Ovary (tissue), 9 donors: Measurements from ENCODE around the gene RANBP3. TPM values are rescaled to one million over a fixed set of nuclear protein-coding genes. Genes with fewer than 3 reads are reported as not detected.

Experiments
- DNase-seq, 5 donors: peaks; one replicate each; pipeline ENCODE4 v3.0.0-alpha.2; 2019 to 2020
- H3K27ac ChIP-seq, 2 donors: fragments of 200-600 bp; one replicate each; pipeline versions ENCODE4 v1.5.1 to v1.8.0; 2019 to 2022
- H3K27me3 ChIP-seq: fragments of 200-600 bp; one replicate; pipeline ENCODE4 v1.8.0; 2022
- H3K36me3 ChIP-seq: fragments of 200-600 bp; sonication (generic); one replicate; pipeline ENCODE4 v1.5.1; 2019
- H3K4me1 ChIP-seq: one replicate; pipeline ENCODE4 v1.8.1; 2013; ENCODE audit warnings: mild to moderate bottlenecking, moderate library complexity; ENCODE audit not compliant: insufficient read depth
- H3K4me3 ChIP-seq: fragments of 200-600 bp; sonication (generic); one replicate; pipeline ENCODE4 v1.5.1; 2017
- H3K9me3 ChIP-seq, 2 donors: fragments of 200-600 bp in 1 of 2; sonication (generic) in 1 of 2; one replicate each; pipeline versions ENCODE4 v1.5.1 to v1.8.1; 2013 to 2019; ENCODE audit warnings: mild to moderate bottlenecking in 1 of 2, moderate library complexity in 1 of 2
- EP300 ChIP-seq: sonication (generic); formaldehyde crosslinking; IDR thresholded peaks from one replicate; pipeline ENCODE4 v1.6.1; 2017; ENCODE audit warnings: antibody characterized with exemption
- POLR2A ChIP-seq: fragments of 450-650 bp; IDR thresholded peaks from one replicate; pipeline ENCODE4 v1.6.1; 2017; ENCODE audit warnings: antibody characterized with exemption, mild to moderate bottlenecking, moderate library complexity
- WGBS, 3 donors: extraction: QIAGEN DNeasy Blood & Tissue Kit in 1 of 3; methylation state at CpG; one replicate each; pipeline versions ENCODE4 v1.1.5 to v1.1.7; 2013 to 2017; 5-methylcytosine and 5-hydroxymethylcytosine counted together
- intact Hi-C, 4 donors: fragments of 100-400 bp; cut with DNase I; formaldehyde crosslinking; loops; one replicate each; pipeline versions ENCODE4 v1.11.0 to v1.15.1; 2022 to 2023
- polyA plus RNA-seq, 2 donors: library from polyadenylated mRNA; stranded (reverse); fragments of 200-250 nt in 1 of 2; fragments of 350-450 nt in 1 of 2; fragmentation: Illumina TruSeq in 1 of 2; extraction: RNeasy Lipid Tissue Mini Kit (QIAGEN cat#74804) in 1 of 2; gene quantifications; one replicate each; pipeline ENCODE4 v1.2.3, GENCODE V29; 2013 to 2014
- total RNA-seq, 7 donors: library from RNA; depleted of rRNA in 2 of 7; stranded (reverse); fragments of >200 nt in 2 of 7; fragmentation: NEBNext Ultra II Directional in 3 of 7; extraction: Animal tissue kit (Norgen Biotek cat#: 25700) in 3 of 7; gene quantifications; one replicate each; pipeline versions ENCODE4 v1.1.0 to v1.2.4, GENCODE V29; 2016 to 2023
- TF ChIP-seq, protein P1 (sequence below), 3 donors: fragments of 450-650 bp in 2 of 3; fragments of 200-600 bp in 1 of 3; IDR thresholded peaks; one replicate each; pipeline versions ENCODE4 v1.5.1 to v1.8.0; 2016 to 2022; ENCODE audit warnings: antibody characterized with exemption in 3 of 3, mild to moderate bottlenecking in 1 of 3
- donor health status: DM: no; HTN: no; CAD: no; lungs with moderate emphysema.
- donor health status: DM: no; HTN: no; CAD: no.
- donor health status: Bipolar disorder and iron deficiency.
- donor health status: DM: yes; HTN: yes; CAD: no.
- donor health status: DM: no; HTN: no; CAD: no.
- donor health status: DM: yes; HTN: yes; CAD: no.

Gene RANBP3
- total and polyA plus RNA-seq, 9 donors: 54.0 to 88.4 (median 67.9) TPM

DNA sequence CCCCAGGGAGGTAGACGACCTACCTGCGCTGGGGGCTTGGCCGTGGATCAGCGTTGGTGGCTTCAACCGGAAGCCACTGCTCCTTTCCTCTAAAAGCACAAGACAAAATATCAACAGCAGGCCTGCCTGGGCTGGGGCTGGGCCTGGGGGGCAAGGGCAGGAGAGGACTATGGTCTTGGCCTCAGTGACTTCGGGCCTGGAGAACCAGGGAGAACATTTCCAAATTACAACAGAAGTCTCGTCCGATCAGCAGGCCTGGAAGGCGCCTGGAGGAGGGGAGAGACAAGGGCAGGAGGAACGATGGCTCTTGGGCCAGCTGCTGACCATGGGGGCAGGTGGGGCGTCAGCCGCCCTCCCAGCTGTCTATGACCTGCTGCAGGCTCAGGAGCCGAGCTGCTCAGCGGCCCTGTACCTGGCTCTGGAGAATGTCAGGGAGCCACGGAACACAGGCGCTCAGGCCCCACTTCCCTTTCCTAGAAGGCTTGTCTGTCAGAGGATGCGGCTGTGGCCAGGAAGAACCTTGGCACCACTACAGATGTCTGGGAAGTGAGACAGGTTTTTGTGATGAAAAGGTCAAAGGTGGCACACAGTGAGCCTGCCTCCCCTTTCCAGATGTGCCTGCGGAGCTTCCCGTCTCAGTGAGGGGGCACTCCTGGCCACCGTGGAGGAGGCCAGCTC, 44.4 kb downstream of the RANBP3 start:
- H3K4me1 ChIP-seq: peaks cover 11% of the 10 kb centered on the region
- H3K9me3 ChIP-seq: no peaks in the 10 kb centered on the region
- no peak for DNase-seq
- H3K27me3 ChIP-seq: no peaks in the 10 kb centered on the region
- no peak overlapping the region for H3K27ac ChIP-seq
- WGBS, 3 donors: 75 to 86% (median 83%) methylated on average over 19 to 20 of the region's 20 CpGs
- no peak overlapping the region for H3K4me3 ChIP-seq
- TF ChIP-seq EP300 (no peak), POLR2A (no peak)
- TF ChIP-seq, protein P1, sequence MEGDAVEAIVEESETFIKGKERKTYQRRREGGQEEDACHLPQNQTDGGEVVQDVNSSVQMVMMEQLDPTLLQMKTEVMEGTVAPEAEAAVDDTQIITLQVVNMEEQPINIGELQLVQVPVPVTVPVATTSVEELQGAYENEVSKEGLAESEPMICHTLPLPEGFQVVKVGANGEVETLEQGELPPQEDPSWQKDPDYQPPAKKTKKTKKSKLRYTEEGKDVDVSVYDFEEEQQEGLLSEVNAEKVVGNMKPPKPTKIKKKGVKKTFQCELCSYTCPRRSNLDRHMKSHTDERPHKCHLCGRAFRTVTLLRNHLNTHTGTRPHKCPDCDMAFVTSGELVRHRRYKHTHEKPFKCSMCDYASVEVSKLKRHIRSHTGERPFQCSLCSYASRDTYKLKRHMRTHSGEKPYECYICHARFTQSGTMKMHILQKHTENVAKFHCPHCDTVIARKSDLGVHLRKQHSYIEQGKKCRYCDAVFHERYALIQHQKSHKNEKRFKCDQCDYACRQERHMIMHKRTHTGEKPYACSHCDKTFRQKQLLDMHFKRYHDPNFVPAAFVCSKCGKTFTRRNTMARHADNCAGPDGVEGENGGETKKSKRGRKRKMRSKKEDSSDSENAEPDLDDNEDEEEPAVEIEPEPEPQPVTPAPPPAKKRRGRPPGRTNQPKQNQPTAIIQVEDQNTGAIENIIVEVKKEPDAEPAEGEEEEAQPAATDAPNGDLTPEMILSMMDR (IDR thresholded peaks at IDR 0.05): no peak
- H3K36me3 ChIP-seq: no peaks in the 10 kb centered on the region
- intact Hi-C loops: no loop called here

DNA sequence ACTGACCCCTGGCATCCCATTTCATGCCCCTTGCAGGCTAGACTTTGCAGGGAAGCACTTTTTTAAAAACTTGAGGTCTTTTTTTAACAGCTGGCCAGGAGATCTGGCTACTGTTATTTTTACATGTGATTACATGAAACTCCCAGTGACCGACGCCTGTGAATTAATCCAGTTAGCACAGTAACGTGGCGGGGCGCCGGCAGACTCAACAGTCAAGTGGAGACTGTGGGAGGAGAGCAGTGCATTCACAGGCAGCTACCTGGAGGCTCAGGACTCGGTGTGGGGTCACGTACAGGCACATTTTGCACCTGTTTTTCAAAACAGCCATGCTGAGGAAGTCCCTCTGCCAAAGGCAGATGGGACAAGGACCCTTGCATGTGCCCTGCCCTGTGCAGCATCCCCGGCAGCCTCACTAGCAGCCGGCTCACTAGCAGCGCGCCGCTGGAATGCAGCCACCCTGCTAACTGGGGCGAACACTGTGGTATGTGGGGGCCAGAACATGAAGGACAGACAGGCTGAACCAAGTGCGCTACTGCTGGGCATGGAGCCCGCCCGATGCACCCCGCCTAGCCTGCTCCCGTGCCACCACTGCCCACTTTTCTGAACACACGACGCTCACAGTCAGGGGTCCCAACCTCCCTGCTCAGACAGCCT, 45.2 kb downstream of the RANBP3 start:
- H3K27me3 ChIP-seq: no peaks in the 10 kb centered on the region
- intact Hi-C loops: no loop called here

DNA sequence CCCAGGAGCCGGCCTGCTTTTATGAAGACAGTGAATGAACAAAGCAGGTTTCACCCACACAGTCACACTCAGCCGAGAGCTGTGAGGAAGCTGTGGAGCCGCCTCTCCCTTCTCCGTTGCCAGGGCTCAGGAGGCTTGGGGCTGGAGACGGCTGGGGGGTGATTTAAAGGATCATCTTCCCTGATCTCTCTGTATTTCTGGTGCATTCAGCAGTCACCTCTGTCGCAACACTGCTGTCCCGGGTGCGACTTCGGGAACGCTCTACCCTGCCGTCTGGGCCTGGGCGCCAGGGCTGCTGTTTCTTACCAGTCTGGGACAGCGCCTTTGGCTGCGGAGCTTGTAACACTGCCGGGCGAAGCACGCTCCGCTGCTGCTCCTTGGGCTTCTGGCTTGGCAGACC, 45.8 kb downstream of the RANBP3 start:
- intact Hi-C loops: no loop called here
- TF ChIP-seq, protein P1 (IDR thresholded peaks at IDR 0.05): no peak
- TF ChIP-seq POLR2A (no peak), EP300 (no peak)
- Histone ChIP-seq H3K36me3 (no peaks in the 10 kb centered on the region), H3K27ac (no peak overlapping the region), H3K4me3 (no peak overlapping the region), H3K9me3 (no peaks in the 10 kb centered on the region), H3K27me3 (no peaks in the 10 kb centered on the region), H3K4me1 (peaks cover 11% of the 10 kb centered on the region)
- 93 to 98% (median 97%) methylated on average over 18 of the region's 18 CpGs for WGBS, 3 donors
- no peak for DNase-seq

More for the DNA sequence above, 45.2 kb downstream of the RANBP3 start:
- H3K36me3 ChIP-seq: no peaks in the 10 kb centered on the region
- 94 to 95% (median 94%) methylated on average over 21 of the region's 21 CpGs for WGBS, 3 donors
- H3K4me3 ChIP-seq: no peak overlapping the region
- DNase-seq: no peak
- peaks cover 11% of the 10 kb centered on the region for H3K4me1 ChIP-seq
- TF ChIP-seq, protein P1 (IDR thresholded peaks at IDR 0.05): no peak
- TF ChIP-seq POLR2A (no peak), EP300 (no peak)
- H3K27ac ChIP-seq: no peak overlapping the region
- H3K9me3 ChIP-seq: no peaks in the 10 kb centered on the region

DNA sequence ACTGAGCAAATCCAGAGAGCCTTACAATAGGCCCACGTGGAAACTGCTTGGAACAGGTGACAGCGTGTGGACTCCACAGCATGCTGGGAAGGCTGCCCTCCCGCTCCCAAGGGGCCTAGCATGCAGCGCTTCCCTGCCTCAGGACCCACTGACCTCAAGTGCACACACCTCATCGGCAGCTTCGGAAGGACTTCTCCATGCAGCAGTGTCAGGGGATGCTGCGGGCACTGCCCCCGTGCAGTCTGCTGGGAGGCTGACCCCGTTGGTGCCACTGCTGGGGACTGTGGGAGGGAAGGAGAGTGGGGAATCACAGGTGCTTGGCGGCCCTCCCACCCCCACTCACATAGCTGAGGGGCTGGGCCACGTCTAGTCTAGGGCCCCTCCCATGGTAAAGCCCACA, 46.7 kb downstream of the RANBP3 start:
- TF ChIP-seq POLR2A (no peak), EP300 (no peak)
- TF ChIP-seq, protein P1 (IDR thresholded peaks at IDR 0.05): no peak
- 80 to 85% (median 85%) methylated on average over 7 to 11 of the region's 11 CpGs for WGBS, 3 donors
- Histone ChIP-seq H3K9me3 (no peaks in the 10 kb centered on the region), H3K27ac (no peak overlapping the region), H3K4me3 (no peak overlapping the region), H3K4me1 (peaks cover 9% of the 10 kb centered on the region), H3K36me3 (no peaks in the 10 kb centered on the region), H3K27me3 (no peaks in the 10 kb centered on the region)
- intact Hi-C loops: no loop called here
- no peak for DNase-seq
